H1 (cell line): ENCODE measurements around the gene GRID1. TPM values are rescaled to one million over a fixed set of nuclear protein-coding genes. Genes with fewer than 3 reads are reported as not detected.

Source experiments
- CTCF ChIA-PET: fragments of 300-600 bp; sonication (Branson Sonifier 250); formaldehyde crosslinking; loops from one replicate; lab custom pipeline; 2021; ENCODE audit not compliant: partially characterized antibody; lab: Charles Lee
- POLR2A ChIA-PET: fragments of 300-600 bp; sonication (Branson Sonifier 250); formaldehyde crosslinking; loops from one replicate; lab custom pipeline; 2021; ENCODE audit warnings: inconsistent platforms; ENCODE audit not compliant: partially characterized antibody; lab: Charles Lee
- DNase-seq, 2 experiments: peaks; one replicate each; pipeline versions ENCODE4 v3.0.0 to v3.0.0-alpha.2; 2010 to 2022; ENCODE audit warnings: low spot score in 2 of 2, low read depth in 1 of 2, mixed read lengths in 1 of 2
- FAIRE-seq: peaks from 2 replicates; lab custom pipeline; 2011; peaks lifted over from hg19 to GRCh38; lab: Jason Lieb, UNC
- H2AFZ ChIP-seq: 2 replicates; pipeline ENCODE4 v1.8.1; 2012; ENCODE audit warnings: low read length, inconsistent platforms
- H2AK5ac ChIP-seq: 2 replicates; pipeline ENCODE4 v1.6.1; 2013; ENCODE audit warnings: low read depth, low read length
- H2BK120ac ChIP-seq: replicated peaks from 2 replicates; pipeline ENCODE3; 2013; ENCODE audit warnings: low read depth, low read length, inconsistent platforms
- H2BK12ac ChIP-seq: 2 replicates; pipeline ENCODE4 v1.6.1; 2013; ENCODE audit warnings: low read depth, low read length
- H2BK15ac ChIP-seq: 2 replicates; pipeline ENCODE4 v1.6.1; 2013; ENCODE audit warnings: low read length
- H2BK20ac ChIP-seq: 2 replicates; pipeline ENCODE4 v1.6.1; 2013; ENCODE audit warnings: low read length
- H2BK5ac ChIP-seq: 2 replicates; pipeline ENCODE4 v1.6.1; 2013; ENCODE audit warnings: low read depth, low read length
- H3K14ac ChIP-seq: 2 replicates; pipeline ENCODE4 v1.6.1; 2013; ENCODE audit warnings: inconsistent platforms; ENCODE audit not compliant: insufficient read length
- H3K18ac ChIP-seq: 2 replicates; pipeline ENCODE4 v1.6.1; 2013; ENCODE audit warnings: low read length; ENCODE audit errors: extremely low read depth
- H3K23ac ChIP-seq: 2 replicates; pipeline ENCODE4 v1.6.1; 2013; ENCODE audit warnings: inconsistent platforms; ENCODE audit not compliant: insufficient read length
- H3K23me2 ChIP-seq: 2 replicates; pipeline ENCODE4 v1.6.1; 2013; ENCODE audit warnings: low read depth, low read length
- H3K27ac ChIP-seq: 2 replicates; pipeline ENCODE4 v1.6.1; 2011; ENCODE audit warnings: low read depth, low read length, inconsistent platforms
- H3K27me3 ChIP-seq, 4 experiments: replicated peaks in 1 of 4; 1 replicate in 1 of 4; 2 replicates in 3 of 4; pipeline versions ENCODE4 v1.6.1 to v1.8.1; 2011 to 2013; ENCODE audit warnings: low read length in 3 of 4, mild to moderate bottlenecking in 3 of 4, inconsistent platforms in 2 of 4, mixed read lengths in 2 of 4, moderate library complexity in 1 of 4; ENCODE audit not compliant: control insufficient read depth in 3 of 4, insufficient read depth in 3 of 4; ENCODE audit errors: extremely low read depth in 1 of 4
- H3K36me3 ChIP-seq, 4 experiments: 2 replicates each; pipeline versions ENCODE4 v1.6.1 to v1.8.1; 2011 to 2013; ENCODE audit warnings: mild to moderate bottlenecking in 4 of 4, low read length in 3 of 4, moderate library complexity in 2 of 4, control low read depth in 1 of 4, inconsistent platforms in 1 of 4; ENCODE audit not compliant: insufficient read depth in 4 of 4, control insufficient read depth in 2 of 4
- H3K4ac ChIP-seq: replicated peaks from 2 replicates; pipeline ENCODE3; 2013; ENCODE audit warnings: low read length, low read depth, mixed read lengths, inconsistent platforms; ENCODE audit not compliant: insufficient read length
- H3K4me1 ChIP-seq, 4 experiments: replicated peaks in 1 of 4; 1 replicate in 1 of 4; 2 replicates in 3 of 4; pipeline versions ENCODE4 v1.6.1 to v1.8.1; 2011 to 2013; ENCODE audit warnings: low read length in 3 of 4, inconsistent platforms in 2 of 4, mixed read lengths in 1 of 4; ENCODE audit not compliant: insufficient read depth in 4 of 4, control insufficient read depth in 3 of 4
- H3K4me2 ChIP-seq, 2 experiments: 2 replicates each; pipeline versions ENCODE4 v1.6.1 to v1.8.1; 2011 to 2013; ENCODE audit warnings: low read depth in 2 of 2, low read length in 2 of 2, control low read depth in 1 of 2, inconsistent platforms in 1 of 2, mild to moderate bottlenecking in 1 of 2; ENCODE audit not compliant: insufficient read depth in 1 of 2
- H3K4me3 ChIP-seq, 4 experiments: fragments of 200-600, 300-600 bp in 1 of 4; sonication (generic), shearing (Covaris generic), sonication (Bioruptor Twin) in 1 of 4; 2 replicates each; pipeline versions ENCODE4 v1.5.1 to v1.8.1; 2011 to 2016; ENCODE audit warnings: low read length in 4 of 4, low read depth in 3 of 4, control low read depth in 2 of 4, inconsistent platforms in 2 of 4, mild to moderate bottlenecking in 2 of 4, mixed read lengths in 1 of 4, moderate library complexity in 1 of 4; ENCODE audit not compliant: insufficient read depth in 2 of 4; ENCODE audit errors: extremely low read depth in 1 of 4
- H3K56ac ChIP-seq: replicated peaks from 2 replicates; pipeline ENCODE3; 2013; ENCODE audit warnings: low read depth, mild to moderate bottlenecking, mixed read lengths, low read length, inconsistent platforms; ENCODE audit not compliant: insufficient read length
- H3K79me1 ChIP-seq: 2 replicates; pipeline ENCODE4 v1.6.1; 2013; ENCODE audit warnings: low read depth, low read length, control low read depth
- H3K79me2 ChIP-seq, 2 experiments: 2 replicates each; pipeline versions ENCODE4 v1.6.1 to v1.8.1; 2012 to 2013; ENCODE audit warnings: low read length in 2 of 2, mild to moderate bottlenecking in 2 of 2, inconsistent platforms in 1 of 2; ENCODE audit not compliant: insufficient read depth in 2 of 2, control insufficient read depth in 1 of 2
- H3K9ac ChIP-seq, 4 experiments: replicated peaks in 1 of 4; 1 replicate in 1 of 4; 2 replicates in 3 of 4; pipeline versions ENCODE4 v1.6.1 to v1.8.1; 2011 to 2013; ENCODE audit warnings: low read depth in 3 of 4, low read length in 3 of 4, control low read depth in 2 of 4, mild to moderate bottlenecking in 2 of 4, moderate library complexity in 2 of 4, inconsistent platforms in 1 of 4; ENCODE audit errors: extremely low read depth in 1 of 4
- H3K9me3 ChIP-seq, 2 experiments: 2 replicates each; pipeline versions ENCODE4 v1.6.1 to v1.8.1; 2012 to 2013; ENCODE audit warnings: mild to moderate bottlenecking in 2 of 2, moderate library complexity in 2 of 2, control low read depth in 1 of 2, inconsistent platforms in 1 of 2, low read depth in 1 of 2, low read length in 1 of 2, mixed read lengths in 1 of 2; ENCODE audit not compliant: insufficient read depth in 2 of 2
- H4K20me1 ChIP-seq, 2 experiments: replicated peaks in 1 of 2; 2 replicates each; pipeline versions ENCODE3 to v1.8.1; 2011 to 2013; ENCODE audit warnings: inconsistent platforms in 2 of 2, low read length in 2 of 2, mild to moderate bottlenecking in 1 of 2; ENCODE audit not compliant: insufficient read depth in 2 of 2, control insufficient read depth in 1 of 2
- H4K5ac ChIP-seq: 2 replicates; pipeline ENCODE4 v1.6.1; 2013; ENCODE audit warnings: low read length, low read depth, mixed read lengths, inconsistent platforms; ENCODE audit not compliant: insufficient read length
- H4K8ac ChIP-seq: 2 replicates; pipeline ENCODE4 v1.8.0; 2013; ENCODE audit warnings: mild to moderate bottlenecking, moderate library complexity, low read length, inconsistent platforms; ENCODE audit not compliant: insufficient read depth; ENCODE audit errors: extremely low read depth
- H4K91ac ChIP-seq: replicated peaks from 2 replicates; pipeline ENCODE3; 2013; ENCODE audit warnings: low read length, mixed read lengths, inconsistent platforms; ENCODE audit not compliant: insufficient read length
- EZH2 ChIP-seq: fragments of 200-600 bp; sonication (generic); IDR thresholded peaks from 2 replicates; pipeline ENCODE4 v1.7.1; 2012; ENCODE audit warnings: low read depth, mild to moderate bottlenecking, moderate library complexity, low read length, inconsistent platforms; ENCODE audit not compliant: severe bottlenecking
- MAX ChIP-seq: IDR thresholded peaks from 2 replicates; pipeline ENCODE4 v1.6.1; 2012; ENCODE audit warnings: inconsistent platforms
- NANOG ChIP-seq: IDR thresholded peaks from 2 replicates; pipeline ENCODE4 v1.6.1; 2011; ENCODE audit warnings: low read length, low read depth, mild to moderate bottlenecking, inconsistent platforms; ENCODE audit not compliant: insufficient read depth, poor library complexity, severe bottlenecking
- SUZ12 ChIP-seq: fragments of 200-600 bp; sonication (generic); IDR thresholded peaks from 2 replicates; pipeline ENCODE4 v1.6.1; 2012; ENCODE audit warnings: mild to moderate bottlenecking, inconsistent platforms, low read length, moderate library complexity, mixed read lengths
- WGBS, 2 experiments: shearing (Covaris generic) in 1 of 2; methylation state at CpG; one replicate each; pipeline versions ENCODE4 v1.1.6 to v1.1.7; 2013 to 2015; ENCODE audit warnings: low lambda C conversion rate in 2 of 2, mixed read lengths in 2 of 2, inconsistent platforms in 1 of 2, low coverage in 1 of 2, missing lambda C conversion rate in 1 of 2; ENCODE audit not compliant: insufficient replicate concordance in 2 of 2, insufficient coverage in 1 of 2, insufficient read length in 1 of 2; ENCODE audit errors: extremely low coverage in 1 of 2, missing lambda C conversion rate in 1 of 2; 5-methylcytosine and 5-hydroxymethylcytosine counted together
- polyA plus RNA-seq, 7 experiments: library from polyadenylated mRNA; depleted of rRNA in 3 of 7; stranded (reverse) in 5 of 7; unstranded in 2 of 7; fragments of >200 nt in 5 of 7; fragments of 200-250 nt in 2 of 7; gene quantifications; 1 replicate in 5 of 7; 2 replicates in 1 of 7; 4 replicates in 1 of 7; pipeline versions ENCODE4 v1.2.1 to v1.2.3, GENCODE V29; 2011 to 2013; ENCODE audit warnings: missing spikeins in 2 of 7, mixed read lengths in 2 of 7
- total RNA-seq: library from RNA; stranded (reverse); fragmentation: NEBNext Ultra II Directional; extraction: Animal tissue kit (Norgen Biotek cat#: 25700); gene quantifications from 2 replicates; pipeline ENCODE4 v1.2.1, GENCODE V29; 2021

GRID1 gene
- total and polyA plus RNA-seq, 2 of the 8 experiments (the other 6 are each of a cell fraction or from before 2014, with no cell fraction given): 0.22 to 0.30 TPM

- H4K8ac ChIP-seq: peak overlapping the region; percentile 77; the same call in 1 of the 2 replicates
- no peaks in the 10 kb centered on the region for H3K36me3 ChIP-seq
- H2BK12ac ChIP-seq: 0 out of 2 replicates have a peak overlapping the region, but pooled peaks have one; percentile 77
- no peak overlapping the region; a peak in 1 of 7 replicates for H3K9ac ChIP-seq
- H2BK120ac ChIP-seq: no peak overlapping the region
- peak overlapping the region; percentile 40; the same call in 1 of the 2 replicates for H2BK15ac ChIP-seq
- H2AFZ ChIP-seq: no peak overlapping the region
- H2BK5ac ChIP-seq: no peak overlapping the region
- H4K5ac ChIP-seq: no peak overlapping the region
- H3K27ac ChIP-seq: no peak overlapping the region
- H3K23me2 ChIP-seq: peaks cover 25% of the 10 kb centered on the region; the same call in 1 of the 2 replicates
- no peak overlapping the region for H3K23ac ChIP-seq
- H3K56ac ChIP-seq: no peak overlapping the region
- FAIRE-seq: no peak
- CTCF ChIA-PET: interaction anchor here (0.6 to 25.6 kb wide), 7 partner anchors 2 to 209 kb away, joined by 3 to 498 read pairs (median 4); partner anchors contain the start of gene GRID1
- H4K91ac ChIP-seq: no peak overlapping the region
- peaks cover 17 to 19% of the 10 kb centered on the region in 2 experiments for H4K20me1 ChIP-seq
- no peaks in the 10 kb centered on the region for H3K79me2 ChIP-seq
- no peak overlapping the region for H3K4ac ChIP-seq
- no peak overlapping the region for H3K14ac ChIP-seq
- H3K4me1 ChIP-seq: peaks cover 0 to 34% (median 23%) of the 10 kb centered on the region in 4 experiments; a peak in 6 of 7 replicates
- peak overlapping the region; percentile 67 to 91 for H3K4me2 ChIP-seq
- H2AK5ac ChIP-seq: peak overlapping the region; percentile 79; the same call in 1 of the 2 replicates
- peak overlapping the region; percentile 1; the same call in 1 of the 2 replicates for H3K18ac ChIP-seq
- H3K27me3 ChIP-seq: peaks cover 73 to 92% (median 89%) of the 10 kb centered on the region in 4 experiments
- H3K4me3 ChIP-seq: peak overlapping the region; percentile 18 to 59 (median 26); a peak in 5 of 8 replicates
- WGBS, 2 experiments: 10% methylated on average over 18 of the region's 47 CpGs; no CpG with 5 or more reads in 1 of the 2 experiments
- DNase-seq: peak in 1 of 2 experiments; percentile 58
- H3K9me3 ChIP-seq: peaks cover 0 to 6% of the 10 kb centered on the region in 2 experiments; a peak in 1 of 4 replicates
- POLR2A ChIA-PET: interaction anchor here (0.6 kb wide), 1 partner anchor 320 kb away, joined by 5 read pairs; no protein-coding TSS in a partner anchor
- H3K79me1 ChIP-seq: no peaks in the 10 kb centered on the region
- H2BK20ac ChIP-seq: no peak overlapping the region
- TF ChIP-seq EZH2 (peak; percentile 97), NANOG (no peak), MAX (0 out of 2 replicates have a peak, but pooled peaks have one; percentile 21), SUZ12 (peak; percentile 93; the same call in 1 of the 2 replicates)
- TF ChIP-seq, all 59 proteins: peak for 3
Observed at GRCh38 chr10:86365346-86366032, 1.1 kb downstream of the GRID1 start.
